HepG2 (cell line): Measurements from ENCODE around the gene TRABD. TPM values are rescaled to one million over a fixed set of nuclear protein-coding genes. Genes with fewer than 3 reads are reported as not detected.

Experiments
- AGO2 ChIP-seq: fragments of 200-400 bp; formaldehyde crosslinking; optimal IDR thresholded peaks from 2 replicates; pipeline ENCODE3; 2017; ENCODE audit warnings: mild to moderate bottlenecking, low read depth, low read length, moderate library complexity
- AKAP8 ChIP-seq: sonication (generic); formaldehyde crosslinking; IDR thresholded peaks from 2 replicates; pipeline ENCODE4 v1.5.1; 2020; ENCODE audit warnings: mild to moderate bottlenecking, missing genetic modification reagents
- NFE2L2 ChIP-seq: fragments of 150-350 bp; IDR thresholded peaks from 2 replicates; pipeline ENCODE4 v1.6.1; 2014; ENCODE audit warnings: low read length
- POLR2AphosphoS5 ChIP-seq: IDR thresholded peaks from 2 replicates; pipeline ENCODE4 v1.6.1; 2012; ENCODE audit warnings: low read depth, low read length
- RBFOX2 ChIP-seq: fragments of 200-400 bp; formaldehyde crosslinking; IDR thresholded peaks from 2 replicates; pipeline ENCODE4 v1.6.1; 2017; ENCODE audit warnings: low read depth, mild to moderate bottlenecking, low read length
- SP1 ChIP-seq, 2 experiments: fragments of 450-650 bp in 1 of 2; sonication (generic) in 1 of 2; formaldehyde crosslinking in 1 of 2; IDR thresholded peaks; 2 replicates each; pipeline versions ENCODE4 v1.4.0 to v1.6.1; 2016 to 2020; ENCODE audit warnings: missing genetic modification reagents in 1 of 2
- STAG1 ChIP-seq: sonication (generic); formaldehyde crosslinking; IDR thresholded peaks from 2 replicates; pipeline ENCODE4 v1.4.0; 2020; ENCODE audit warnings: missing genetic modification reagents
- ZNF619 ChIP-seq: sonication (generic); formaldehyde crosslinking; IDR thresholded peaks from 2 replicates; pipeline ENCODE4 v1.4.0; 2020; ENCODE audit warnings: mild to moderate bottlenecking, missing genetic modification reagents
- polyA plus RNA-seq, 8 experiments: library from polyadenylated mRNA; depleted of rRNA in 3 of 8; stranded (reverse) in 7 of 8; unstranded in 1 of 8; fragments of >200 nt; fragmentation: Illumina TruSeq in 4 of 8; extraction: Trizol in 4 of 8; gene quantifications; 2 replicates each; pipeline versions ENCODE4 v1.2.1 to v1.2.3, GENCODE V29; 2011 to 2016; ENCODE audit warnings: low read depth in 4 of 8, missing spikeins in 1 of 8, mixed read lengths in 1 of 8; ENCODE audit not compliant: insufficient read depth in 1 of 8
- total RNA-seq, 5 experiments: library from RNA; depleted of rRNA; stranded (reverse); fragments of >200 nt; fragmentation: Illumina TruSeq; extraction: Trizol; gene quantifications; 2 replicates each; pipeline ENCODE4 v1.2.3, GENCODE V29; 2016; ENCODE audit warnings: low read depth in 1 of 5
- TF ChIP-seq, protein P1 (sequence below): sonication (generic); formaldehyde crosslinking; conservative IDR thresholded peaks from 2 replicates; pipeline ENCODE4 v1.8.0; 2022; ENCODE audit warnings: low read depth, missing genetic modification reagents
- TF ChIP-seq, protein P2 (sequence below): sonication (generic); formaldehyde crosslinking; conservative IDR thresholded peaks from 2 replicates; pipeline ENCODE4 v1.4.0; 2020; ENCODE audit warnings: missing genetic modification reagents
- TF ChIP-seq, protein P3 (sequence below): sonication (generic); formaldehyde crosslinking; IDR thresholded peaks from 2 replicates; pipeline ENCODE4 v1.4.0; 2020; ENCODE audit warnings: missing genetic modification reagents, mild to moderate bottlenecking, borderline replicate concordance

TRABD gene
- total and polyA plus RNA-seq, 2 of the 13 experiments (the other 11 are each of a cell fraction or from before 2014, with no cell fraction given) = 21.5 to 28.9 TPM

DNA sequence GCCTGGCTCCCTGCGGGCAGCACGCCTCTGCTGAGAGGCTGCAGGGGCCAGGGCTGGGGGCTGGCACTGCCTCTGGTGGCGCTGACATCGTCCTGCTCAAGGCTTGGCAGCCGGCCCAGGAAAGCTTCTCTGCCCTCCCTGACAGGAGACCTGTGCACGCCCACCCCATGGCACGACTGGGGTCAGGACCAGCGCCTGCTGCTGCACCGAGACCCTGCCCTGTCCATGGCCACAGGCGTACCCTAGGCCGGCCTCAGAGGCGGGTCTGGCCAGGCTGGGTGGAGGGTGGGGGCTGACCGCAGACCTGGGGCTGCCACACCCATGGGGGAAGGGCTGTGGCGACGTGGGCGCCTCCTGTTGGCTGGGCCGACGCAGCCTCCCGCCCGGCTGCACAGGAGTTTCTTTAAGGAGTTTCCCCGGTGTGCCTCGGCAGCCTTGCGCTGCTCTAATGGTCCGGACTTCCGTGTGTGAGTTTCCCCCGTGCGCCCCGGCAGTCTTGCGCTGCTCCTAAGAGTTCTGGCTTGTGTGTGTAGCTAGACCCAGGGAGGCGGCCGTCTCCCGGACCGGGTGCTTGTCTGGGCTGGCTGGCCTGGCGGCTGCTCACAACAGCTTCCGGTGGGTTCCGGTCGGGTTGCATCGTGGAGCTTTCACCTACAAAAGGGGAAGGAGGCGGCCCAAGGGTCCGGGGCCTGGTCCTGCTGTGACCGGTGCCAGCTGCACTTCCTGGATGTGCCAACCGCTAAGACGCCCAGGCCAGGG lies 4.6 kb downstream of the TRABD start (continued):
- TF ChIP-seq, protein P1, sequence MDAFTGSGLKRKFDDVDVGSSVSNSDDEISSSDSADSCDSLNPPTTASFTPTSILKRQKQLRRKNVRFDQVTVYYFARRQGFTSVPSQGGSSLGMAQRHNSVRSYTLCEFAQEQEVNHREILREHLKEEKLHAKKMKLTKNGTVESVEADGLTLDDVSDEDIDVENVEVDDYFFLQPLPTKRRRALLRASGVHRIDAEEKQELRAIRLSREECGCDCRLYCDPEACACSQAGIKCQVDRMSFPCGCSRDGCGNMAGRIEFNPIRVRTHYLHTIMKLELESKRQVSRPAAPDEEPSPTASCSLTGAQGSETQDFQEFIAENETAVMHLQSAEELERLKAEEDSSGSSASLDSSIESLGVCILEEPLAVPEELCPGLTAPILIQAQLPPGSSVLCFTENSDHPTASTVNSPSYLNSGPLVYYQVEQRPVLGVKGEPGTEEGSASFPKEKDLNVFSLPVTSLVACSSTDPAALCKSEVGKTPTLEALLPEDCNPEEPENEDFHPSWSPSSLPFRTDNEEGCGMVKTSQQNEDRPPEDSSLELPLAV (CRISPR knock-in tag) = no peak
- TF ChIP-seq, protein P2, sequence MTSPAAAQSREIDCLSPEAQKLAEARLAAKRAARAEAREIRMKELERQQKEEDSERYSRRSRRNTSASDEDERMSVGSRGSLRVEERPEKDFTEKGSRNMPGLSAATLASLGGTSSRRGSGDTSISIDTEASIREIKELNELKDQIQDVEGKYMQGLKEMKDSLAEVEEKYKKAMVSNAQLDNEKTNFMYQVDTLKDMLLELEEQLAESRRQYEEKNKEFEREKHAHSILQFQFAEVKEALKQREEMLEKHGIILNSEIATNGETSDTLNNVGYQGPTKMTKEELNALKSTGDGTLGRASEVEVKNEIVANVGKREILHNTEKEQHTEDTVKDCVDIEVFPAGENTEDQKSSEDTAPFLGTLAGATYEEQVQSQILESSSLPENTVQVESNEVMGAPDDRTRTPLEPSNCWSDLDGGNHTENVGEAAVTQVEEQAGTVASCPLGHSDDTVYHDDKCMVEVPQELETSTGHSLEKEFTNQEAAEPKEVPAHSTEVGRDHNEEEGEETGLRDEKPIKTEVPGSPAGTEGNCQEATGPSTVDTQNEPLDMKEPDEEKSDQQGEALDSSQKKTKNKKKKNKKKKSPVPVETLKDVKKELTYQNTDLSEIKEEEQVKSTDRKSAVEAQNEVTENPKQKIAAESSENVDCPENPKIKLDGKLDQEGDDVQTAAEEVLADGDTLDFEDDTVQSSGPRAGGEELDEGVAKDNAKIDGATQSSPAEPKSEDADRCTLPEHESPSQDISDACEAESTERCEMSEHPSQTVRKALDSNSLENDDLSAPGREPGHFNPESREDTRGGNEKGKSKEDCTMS (CRISPR knock-in tag) = no peak
- TF ChIP-seq, protein P3, sequence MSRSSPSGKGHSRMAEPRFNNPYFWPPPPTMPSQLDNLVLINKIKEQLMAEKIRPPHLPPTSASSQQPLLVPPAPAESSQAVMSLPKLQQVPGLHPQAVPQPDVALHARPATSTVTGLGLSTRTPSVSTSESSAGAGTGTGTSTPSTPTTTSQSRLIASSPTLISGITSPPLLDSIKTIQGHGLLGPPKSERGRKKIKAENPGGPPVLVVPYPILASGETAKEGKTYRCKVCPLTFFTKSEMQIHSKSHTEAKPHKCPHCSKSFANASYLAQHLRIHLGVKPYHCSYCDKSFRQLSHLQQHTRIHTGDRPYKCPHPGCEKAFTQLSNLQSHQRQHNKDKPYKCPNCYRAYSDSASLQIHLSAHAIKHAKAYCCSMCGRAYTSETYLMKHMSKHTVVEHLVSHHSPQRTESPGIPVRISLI = no peak
- TF ChIP-seq SP1 (IDR thresholded peaks at IDR 0.05) = no peak
- TF ChIP-seq SP1 (CRISPR knock-in tag; IDR thresholded peaks at IDR 0.05) = no peak
- TF ChIP-seq STAG1 (CRISPR knock-in tag) = no peak
- peak; percentile 50 for TF ChIP-seq RBFOX2
- TF ChIP-seq POLR2AphosphoS5 = no peak
- peak; percentile 74 for TF ChIP-seq AKAP8 (CRISPR knock-in tag)
- peak; percentile 5 for TF ChIP-seq AGO2
- no peak for TF ChIP-seq ZNF619 (CRISPR knock-in tag)
- no peak for TF ChIP-seq NFE2L2
